ENCODE measurements around the gene CCSER2.

The CCSER2 gene

GRCh38 chr10:84392181-84392580 lies 63.8 kb downstream of the CCSER2 start:
- TF ChIP-seq ZFP3 (CRISPR knock-in tag; IDR thresholded peaks at IDR 0.05) (no peak), ZNF8 (CRISPR knock-in tag; IDR thresholded peaks at IDR 0.05) (no peak), CREB5 (CRISPR knock-in tag; IDR thresholded peaks at IDR 0.05; ENCODE audit: low read depth) (no peak), ZC3H10 (CRISPR knock-in tag; IDR thresholded peaks at IDR 0.05) (no peak), ZFP30 (CRISPR knock-in tag; IDR thresholded peaks at IDR 0.05) (no peak), POU6F1 (CRISPR knock-in tag; IDR thresholded peaks at IDR 0.05; ENCODE audit: borderline replicate concordance, low read depth) (no peak), GLIS3 (CRISPR knock-in tag; IDR thresholded peaks at IDR 0.05) (no peak), PATZ1 (CRISPR knock-in tag; IDR thresholded peaks at IDR 0.05; ENCODE audit: borderline replicate concordance) (no peak), CSDC2 (CRISPR knock-in tag; IDR thresholded peaks at IDR 0.05) (no peak), OSR1 (CRISPR knock-in tag; IDR thresholded peaks at IDR 0.05) (no peak), ARNTL (CRISPR knock-in tag; IDR thresholded peaks at IDR 0.05; ENCODE audit: borderline replicate concordance, low read depth) (no peak)
- TF ChIP-seq, protein P1, sequence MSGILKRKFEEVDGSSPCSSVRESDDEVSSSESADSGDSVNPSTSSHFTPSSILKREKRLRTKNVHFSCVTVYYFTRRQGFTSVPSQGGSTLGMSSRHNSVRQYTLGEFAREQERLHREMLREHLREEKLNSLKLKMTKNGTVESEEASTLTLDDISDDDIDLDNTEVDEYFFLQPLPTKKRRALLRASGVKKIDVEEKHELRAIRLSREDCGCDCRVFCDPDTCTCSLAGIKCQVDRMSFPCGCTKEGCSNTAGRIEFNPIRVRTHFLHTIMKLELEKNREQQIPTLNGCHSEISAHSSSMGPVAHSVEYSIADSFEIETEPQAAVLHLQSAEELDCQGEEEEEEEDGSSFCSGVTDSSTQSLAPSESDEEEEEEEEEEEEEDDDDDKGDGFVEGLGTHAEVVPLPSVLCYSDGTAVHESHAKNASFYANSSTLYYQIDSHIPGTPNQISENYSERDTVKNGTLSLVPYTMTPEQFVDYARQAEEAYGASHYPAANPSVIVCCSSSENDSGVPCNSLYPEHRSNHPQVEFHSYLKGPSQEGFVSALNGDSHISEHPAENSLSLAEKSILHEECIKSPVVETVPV (CRISPR knock-in tag; IDR thresholded peaks at IDR 0.05) = no peak
- ATAC-seq = no peak

DNA sequence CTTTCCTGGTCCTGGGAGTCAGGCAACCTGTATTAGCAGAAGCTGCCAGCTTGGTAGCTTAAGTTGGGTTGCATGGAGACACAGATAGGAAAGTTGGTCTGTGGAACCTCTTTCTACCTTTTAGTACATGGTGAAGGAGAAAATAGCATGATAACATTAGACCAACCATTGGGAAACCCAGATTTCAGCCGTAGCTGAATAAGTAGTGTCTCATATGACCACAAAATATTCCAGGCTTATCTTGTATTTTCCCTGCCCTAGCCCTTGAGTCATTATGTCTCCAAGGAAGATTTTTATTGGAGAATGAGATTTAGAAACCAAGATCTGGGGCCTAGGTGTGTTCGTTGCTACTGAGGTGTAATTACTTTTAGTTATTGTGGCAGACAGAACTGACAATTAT lies 67.2 kb downstream of the CCSER2 start:
- no peak for TF ChIP-seq PPARA (CRISPR knock-in tag; IDR thresholded peaks at IDR 0.05; ENCODE audit: borderline replicate concordance)
- TF ChIP-seq GLIS3 (CRISPR knock-in tag; IDR thresholded peaks at IDR 0.05) = no peak
- no peak for TF ChIP-seq ESRRG (CRISPR knock-in tag; IDR thresholded peaks at IDR 0.05)
- TF ChIP-seq ARNTL (CRISPR knock-in tag; IDR thresholded peaks at IDR 0.05; ENCODE audit: borderline replicate concordance, low read depth) = no peak
- no peak for TF ChIP-seq CREB5 (CRISPR knock-in tag; IDR thresholded peaks at IDR 0.05; ENCODE audit: low read depth)
- no peak for TF ChIP-seq ZNF565 (CRISPR knock-in tag; conservative IDR thresholded peaks at IDR 0.05; ENCODE audit: low read depth)
- no peak for TF ChIP-seq ZFP30 (CRISPR knock-in tag; IDR thresholded peaks at IDR 0.05)
- TF ChIP-seq BACH2 (CRISPR knock-in tag; IDR thresholded peaks at IDR 0.05; ENCODE audit: borderline replicate concordance) = no peak
- TF ChIP-seq OSR1 (CRISPR knock-in tag; IDR thresholded peaks at IDR 0.05) = no peak
- TF ChIP-seq ISL1 (CRISPR knock-in tag; IDR thresholded peaks at IDR 0.05) = no peak
- TF ChIP-seq, protein P2, sequence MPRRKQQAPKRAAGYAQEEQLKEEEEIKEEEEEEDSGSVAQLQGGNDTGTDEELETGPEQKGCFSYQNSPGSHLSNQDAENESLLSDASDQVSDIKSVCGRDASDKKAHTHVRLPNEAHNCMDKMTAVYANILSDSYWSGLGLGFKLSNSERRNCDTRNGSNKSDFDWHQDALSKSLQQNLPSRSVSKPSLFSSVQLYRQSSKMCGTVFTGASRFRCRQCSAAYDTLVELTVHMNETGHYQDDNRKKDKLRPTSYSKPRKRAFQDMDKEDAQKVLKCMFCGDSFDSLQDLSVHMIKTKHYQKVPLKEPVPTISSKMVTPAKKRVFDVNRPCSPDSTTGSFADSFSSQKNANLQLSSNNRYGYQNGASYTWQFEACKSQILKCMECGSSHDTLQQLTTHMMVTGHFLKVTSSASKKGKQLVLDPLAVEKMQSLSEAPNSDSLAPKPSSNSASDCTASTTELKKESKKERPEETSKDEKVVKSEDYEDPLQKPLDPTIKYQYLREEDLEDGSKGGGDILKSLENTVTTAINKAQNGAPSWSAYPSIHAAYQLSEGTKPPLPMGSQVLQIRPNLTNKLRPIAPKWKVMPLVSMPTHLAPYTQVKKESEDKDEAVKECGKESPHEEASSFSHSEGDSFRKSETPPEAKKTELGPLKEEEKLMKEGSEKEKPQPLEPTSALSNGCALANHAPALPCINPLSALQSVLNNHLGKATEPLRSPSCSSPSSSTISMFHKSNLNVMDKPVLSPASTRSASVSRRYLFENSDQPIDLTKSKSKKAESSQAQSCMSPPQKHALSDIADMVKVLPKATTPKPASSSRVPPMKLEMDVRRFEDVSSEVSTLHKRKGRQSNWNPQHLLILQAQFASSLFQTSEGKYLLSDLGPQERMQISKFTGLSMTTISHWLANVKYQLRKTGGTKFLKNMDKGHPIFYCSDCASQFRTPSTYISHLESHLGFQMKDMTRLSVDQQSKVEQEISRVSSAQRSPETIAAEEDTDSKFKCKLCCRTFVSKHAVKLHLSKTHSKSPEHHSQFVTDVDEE (CRISPR knock-in tag; IDR thresholded peaks at IDR 0.05) = no peak
- TF ChIP-seq SNAI2 (CRISPR knock-in tag; IDR thresholded peaks at IDR 0.05) = no peak
- TF ChIP-seq CSDC2 (CRISPR knock-in tag; IDR thresholded peaks at IDR 0.05) = no peak
- TF ChIP-seq POU6F1 (CRISPR knock-in tag; IDR thresholded peaks at IDR 0.05; ENCODE audit: borderline replicate concordance, low read depth) = no peak
- ATAC-seq = no peak

Data from SK-N-SH treated with all-trans-retinoic acid at 6 μM for 48 hours (cell line).